ENCODE results near the gene RBM23.

The RBM23 gene

GRCh38 chr14:22888662-22889061, 30.3 kb downstream of the RBM23 start:
- Histone ChIP-seq H3K9me2 (ENCODE audit: low read depth, low read length) (no peaks in the 10 kb centered on the region), H3K4me2 (ENCODE audit: low read length) (peak overlapping the region; percentile 43), H3K4me3 (ENCODE audit: low read depth, low read length, poor library complexity, severe bottlenecking) (no peak overlapping the region), H3K36me3 (ENCODE audit: insufficient read depth, low read length) (no peaks in the 10 kb centered on the region), H3K9ac (ENCODE audit: low read length) (no peak overlapping the region), H3K27ac (ENCODE audit: low read depth, low read length, poor library complexity, severe bottlenecking) (peak overlapping the region; percentile 83), H3K9me3 (ENCODE audit: low read length) (no peaks in the 10 kb centered on the region), H3F3A (ENCODE audit: insufficient read depth, low read length) (peaks cover 12% of the 10 kb centered on the region), H4K20me1 (ENCODE audit: insufficient read depth, low read length) (no peaks in the 10 kb centered on the region), H3K27me3 (ENCODE audit: insufficient read depth, low read length) (0 out of 2 replicates have a peak, but pooled peaks cover 6% of the 10 kb centered on the region), H2AFZ (ENCODE audit: low read length) (no peak overlapping the region), H3K79me2 (ENCODE audit: insufficient read depth, low read length) (no peaks in the 10 kb centered on the region), H3K4me1 (ENCODE audit: insufficient read depth, low read length, severe bottlenecking) (peaks cover 34% of the 10 kb centered on the region)
- TF ChIP-seq EZH2 (IDR thresholded peaks at IDR 0.05; ENCODE audit: borderline replicate concordance, low read length) (no peak), CTCF (IDR thresholded peaks at IDR 0.05; ENCODE audit: low read length) (no peak)

- Histone ChIP-seq H3K27ac (ENCODE audit: low read depth, low read length, poor library complexity, severe bottlenecking) (peak overlapping the region; percentile 83), H3F3A (ENCODE audit: insufficient read depth, low read length) (peaks cover 12% of the 10 kb centered on the region), H3K27me3 (ENCODE audit: insufficient read depth, low read length) (0 out of 2 replicates have a peak, but pooled peaks cover 6% of the 10 kb centered on the region), H4K20me1 (ENCODE audit: insufficient read depth, low read length) (no peaks in the 10 kb centered on the region), H3K4me2 (ENCODE audit: low read length) (peak overlapping the region; percentile 43), H3K9ac (ENCODE audit: low read length) (peak overlapping the region; percentile 30; the same call in 1 of the 2 replicates), H3K36me3 (ENCODE audit: insufficient read depth, low read length) (no peaks in the 10 kb centered on the region), H3K9me3 (ENCODE audit: low read length) (no peaks in the 10 kb centered on the region), H3K79me2 (ENCODE audit: insufficient read depth, low read length) (no peaks in the 10 kb centered on the region), H3K9me2 (ENCODE audit: low read depth, low read length) (no peaks in the 10 kb centered on the region), H2AFZ (ENCODE audit: low read length) (no peak overlapping the region), H3K4me3 (ENCODE audit: low read depth, low read length, poor library complexity, severe bottlenecking) (peak overlapping the region; percentile 39), H3K4me1 (ENCODE audit: insufficient read depth, low read length, severe bottlenecking) (peaks cover 39% of the 10 kb centered on the region)
- TF ChIP-seq EZH2 (IDR thresholded peaks at IDR 0.05; ENCODE audit: borderline replicate concordance, low read length) (no peak), CTCF (IDR thresholded peaks at IDR 0.05; ENCODE audit: low read length) (no peak)
Observed at GRCh38 chr14:22887990-22888378, 31.0 kb downstream of the RBM23 start.

GRCh38 chr14:22887260-22887989, 31.5 kb downstream of the RBM23 start:
- Histone ChIP-seq H3K9me3 (ENCODE audit: low read length) (no peaks in the 10 kb centered on the region), H3K27ac (ENCODE audit: low read depth, low read length, poor library complexity, severe bottlenecking) (peak overlapping the region; percentile 83), H3K27me3 (ENCODE audit: insufficient read depth, low read length) (0 out of 2 replicates have a peak, but pooled peaks cover 6% of the 10 kb centered on the region), H3K79me2 (ENCODE audit: insufficient read depth, low read length) (no peaks in the 10 kb centered on the region), H3K9ac (ENCODE audit: low read length) (peak overlapping the region; percentile 30; the same call in 1 of the 2 replicates), H3K36me3 (ENCODE audit: insufficient read depth, low read length) (no peaks in the 10 kb centered on the region), H2AFZ (ENCODE audit: low read length) (no peak overlapping the region), H3K9me2 (ENCODE audit: low read depth, low read length) (no peaks in the 10 kb centered on the region), H3F3A (ENCODE audit: insufficient read depth, low read length) (peaks cover 12% of the 10 kb centered on the region), H3K4me1 (ENCODE audit: insufficient read depth, low read length, severe bottlenecking) (peaks cover 39% of the 10 kb centered on the region), H3K4me3 (ENCODE audit: low read depth, low read length, poor library complexity, severe bottlenecking) (peak overlapping the region; percentile 39), H3K4me2 (ENCODE audit: low read length) (peak overlapping the region; percentile 43), H4K20me1 (ENCODE audit: insufficient read depth, low read length) (no peaks in the 10 kb centered on the region)
- no peak for TF ChIP-seq EZH2 (IDR thresholded peaks at IDR 0.05; ENCODE audit: borderline replicate concordance, low read length)
- no peak for TF ChIP-seq CTCF (IDR thresholded peaks at IDR 0.05; ENCODE audit: low read length)
